Esophagus muscularis mucosa (tissue), 4 donors: ENCODE data around the gene MAT2B. TPM values are rescaled to one million over a fixed set of nuclear protein-coding genes. Genes with fewer than 3 reads are reported as not detected.

ENCODE experiments used
- DNase-seq: peaks from one replicate; pipeline ENCODE4 v3.0.0-alpha.2; 2017; ENCODE audit errors: extremely low spot score
- H3K27ac ChIP-seq, 4 donors: fragments of 200-600 bp; sonication (generic); replicated peaks in 1 of 4; 1 replicate in 3 of 4; 2 replicates in 1 of 4; pipeline ENCODE4 v1.5.1; 2016 to 2019; ENCODE audit warnings: mild to moderate bottlenecking in 1 of 4
- H3K27me3 ChIP-seq, 4 donors: fragments of 200-600 bp; sonication (generic); one replicate each; pipeline versions ENCODE4 v1.5.1 to v1.6.0; 2016 to 2019
- H3K36me3 ChIP-seq, 4 donors: fragments of 200-600 bp; sonication (generic); one replicate each; pipeline ENCODE4 v1.5.1; 2016 to 2019
- H3K4me1 ChIP-seq, 4 donors: fragments of 200-600 bp; sonication (generic); one replicate each; pipeline ENCODE4 v1.5.1; 2016 to 2019
- H3K4me3 ChIP-seq, 4 donors: fragments of 200-600 bp; sonication (generic); 1 replicate in 2 of 4; 2 replicates in 2 of 4; pipeline ENCODE4 v1.5.1; 2016 to 2019; ENCODE audit warnings: mild to moderate bottlenecking in 4 of 4, moderate library complexity in 1 of 4
- H3K9me3 ChIP-seq, 4 donors: fragments of 200-600 bp; sonication (generic); 1 replicate in 3 of 4; 2 replicates in 1 of 4; pipeline ENCODE4 v1.5.1; 2016 to 2019
- EP300 ChIP-seq: sonication (generic); formaldehyde crosslinking; IDR thresholded peaks from one replicate; pipeline ENCODE4 v1.6.1; 2017; ENCODE audit warnings: antibody characterized with exemption
- POLR2A ChIP-seq: fragments of 450-650 bp; IDR thresholded peaks from one replicate; pipeline ENCODE4 v1.6.1; 2017; ENCODE audit warnings: antibody characterized with exemption, moderate library complexity, mild to moderate bottlenecking, low read depth
- POLR2AphosphoS5 ChIP-seq, 2 donors: sonication (generic); formaldehyde crosslinking; IDR thresholded peaks; one replicate each; pipeline ENCODE4 v1.6.1; 2017; ENCODE audit warnings: antibody characterized with exemption in 2 of 2
- WGBS: methylation state at CpG from one replicate; pipeline ENCODE4 v1.1.5; 2018; 5-methylcytosine and 5-hydroxymethylcytosine counted together
- intact Hi-C: fragments of 100-400 bp; cut with DNase I; formaldehyde crosslinking; loops from one replicate; pipeline ENCODE4 v1.15.1; 2023
- total RNA-seq, 4 donors: library from RNA; depleted of rRNA; stranded (reverse); fragments of >200 nt; gene quantifications; one replicate each; pipeline versions ENCODE4 v1.1.0 to v1.2.1, GENCODE V29; 2016
- TF ChIP-seq, protein P1 (sequence below), 3 experiments: fragments of 200-600 bp in 2 of 3; fragments of 450-650 bp in 1 of 3; sonication (generic) in 2 of 3; IDR thresholded peaks; one replicate each; pipeline ENCODE4 v1.5.1; 2017 to 2019; ENCODE audit warnings: antibody characterized with exemption in 3 of 3, mild to moderate bottlenecking in 2 of 3, moderate library complexity in 1 of 3

MAT2B gene
- total RNA-seq, 4 donors from 2014 or later: 42.5 to 60.8 (median 52.5) TPM

GRCh38 chr5:163489055-163489744 is 16.2 kb upstream of the MAT2B start:
- Histone ChIP-seq H3K36me3 (no peaks in the 10 kb centered on the region), H3K4me3 (no peak overlapping the region), H3K4me1 (no peaks in the 10 kb centered on the region), H3K27ac (no peak overlapping the region), H3K27me3 (no peaks in the 10 kb centered on the region), H3K9me3 (no peaks in the 10 kb centered on the region)
- 89% methylated on average over 3 of the region's 6 CpGs for WGBS
- intact Hi-C loops: no loop called here
- DNase-seq: no peak
- TF ChIP-seq POLR2AphosphoS5 (IDR thresholded peaks at IDR 0.05) (no peak), EP300 (no peak), POLR2A (no peak)
- TF ChIP-seq, protein P1, sequence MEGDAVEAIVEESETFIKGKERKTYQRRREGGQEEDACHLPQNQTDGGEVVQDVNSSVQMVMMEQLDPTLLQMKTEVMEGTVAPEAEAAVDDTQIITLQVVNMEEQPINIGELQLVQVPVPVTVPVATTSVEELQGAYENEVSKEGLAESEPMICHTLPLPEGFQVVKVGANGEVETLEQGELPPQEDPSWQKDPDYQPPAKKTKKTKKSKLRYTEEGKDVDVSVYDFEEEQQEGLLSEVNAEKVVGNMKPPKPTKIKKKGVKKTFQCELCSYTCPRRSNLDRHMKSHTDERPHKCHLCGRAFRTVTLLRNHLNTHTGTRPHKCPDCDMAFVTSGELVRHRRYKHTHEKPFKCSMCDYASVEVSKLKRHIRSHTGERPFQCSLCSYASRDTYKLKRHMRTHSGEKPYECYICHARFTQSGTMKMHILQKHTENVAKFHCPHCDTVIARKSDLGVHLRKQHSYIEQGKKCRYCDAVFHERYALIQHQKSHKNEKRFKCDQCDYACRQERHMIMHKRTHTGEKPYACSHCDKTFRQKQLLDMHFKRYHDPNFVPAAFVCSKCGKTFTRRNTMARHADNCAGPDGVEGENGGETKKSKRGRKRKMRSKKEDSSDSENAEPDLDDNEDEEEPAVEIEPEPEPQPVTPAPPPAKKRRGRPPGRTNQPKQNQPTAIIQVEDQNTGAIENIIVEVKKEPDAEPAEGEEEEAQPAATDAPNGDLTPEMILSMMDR (IDR thresholded peaks at IDR 0.05): peak in 1 of 3 experiments; percentile 5

DNA sequence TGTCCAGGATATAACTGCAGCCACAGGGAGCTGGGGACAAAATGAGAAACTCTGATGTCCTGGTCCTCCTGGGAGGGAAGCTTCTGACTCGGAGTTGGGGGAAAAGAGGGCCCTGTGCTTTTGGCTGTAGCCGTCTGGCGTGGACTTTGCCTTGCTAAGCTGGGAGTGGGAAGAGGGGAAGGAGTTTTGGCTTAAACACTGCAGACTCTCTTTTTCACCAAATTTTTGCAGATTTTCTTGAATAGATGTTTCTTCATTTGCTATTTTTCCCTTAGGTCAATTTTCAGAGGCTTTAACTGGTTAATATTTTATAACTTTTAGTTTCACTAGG is 15.7 kb upstream of the MAT2B start:
- TF ChIP-seq POLR2A (no peak), POLR2AphosphoS5 (IDR thresholded peaks at IDR 0.05) (no peak), EP300 (no peak)
- TF ChIP-seq, protein P1 (IDR thresholded peaks at IDR 0.05): no peak
- intact Hi-C loops: no loop called here
- 96% methylated on average over 3 of the region's 3 CpGs for WGBS
- H3K27ac ChIP-seq: no peak overlapping the region
- H3K27me3 ChIP-seq: no peaks in the 10 kb centered on the region
- no peak overlapping the region for H3K4me3 ChIP-seq
- H3K9me3 ChIP-seq: no peaks in the 10 kb centered on the region
- no peaks in the 10 kb centered on the region for H3K36me3 ChIP-seq
- DNase-seq: no peak
- no peaks in the 10 kb centered on the region for H3K4me1 ChIP-seq

DNA sequence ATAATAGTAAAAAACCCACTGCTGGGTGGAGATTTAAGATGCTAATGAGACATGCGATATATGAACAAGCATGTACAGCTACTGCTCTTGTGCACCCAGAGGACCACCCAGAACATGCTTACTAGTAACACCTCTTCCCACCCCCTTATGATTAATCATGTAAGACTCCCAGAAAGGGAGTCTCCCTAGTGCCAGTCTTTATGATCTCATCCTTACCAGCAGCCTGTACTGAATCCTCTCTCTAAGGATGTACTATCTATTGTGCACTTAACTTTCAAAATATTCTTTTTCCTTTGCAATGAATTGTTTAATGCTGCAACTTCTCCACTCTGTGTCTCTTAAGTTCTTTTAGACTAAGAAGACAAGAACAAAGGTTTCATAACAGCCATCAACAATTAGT is 9.1 kb upstream of the MAT2B start:
- Histone ChIP-seq H3K4me1 (no peaks in the 10 kb centered on the region), H3K4me3 (no peak overlapping the region), H3K36me3 (no peaks in the 10 kb centered on the region), H3K9me3 (no peaks in the 10 kb centered on the region), H3K27me3 (no peaks in the 10 kb centered on the region), H3K27ac (no peak overlapping the region)
- intact Hi-C loops: no loop called here
- no peak for DNase-seq
- TF ChIP-seq POLR2AphosphoS5 (IDR thresholded peaks at IDR 0.05): no peak
- TF ChIP-seq, protein P1 (IDR thresholded peaks at IDR 0.05): no peak
- TF ChIP-seq EP300: no peak
- no peak for TF ChIP-seq POLR2A
- 100% methylated on average over 1 of the region's 1 CpG for WGBS

DNA sequence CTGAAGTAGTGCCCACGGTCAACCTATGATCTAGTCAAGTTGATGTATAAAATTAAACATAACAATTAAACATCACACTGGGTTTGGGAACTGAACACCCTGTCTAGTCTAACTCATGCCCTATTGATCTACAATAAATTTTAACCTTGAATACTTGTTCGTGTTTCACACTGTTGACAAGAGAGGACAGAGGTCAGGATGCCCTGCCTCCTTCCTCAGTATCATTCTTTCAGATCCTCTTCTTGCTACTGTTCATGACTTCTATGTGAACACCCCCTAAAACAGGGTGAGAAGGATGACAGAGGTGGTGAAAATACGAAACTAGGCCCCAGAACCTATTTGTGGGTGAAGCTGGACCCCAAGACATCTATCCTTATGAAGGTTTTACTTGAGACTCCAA is 8.1 kb upstream of the MAT2B start:
- WGBS: 83% methylated on average over 3 of the region's 3 CpGs

More for the DNA sequence above, 8.1 kb upstream of the MAT2B start:
- Histone ChIP-seq H3K9me3 (no peaks in the 10 kb centered on the region), H3K4me3 (no peak overlapping the region), H3K4me1 (peaks cover 0 to 2% (median under 1%) of the 10 kb centered on the region in 4 donors), H3K27ac (no peak overlapping the region), H3K36me3 (no peaks in the 10 kb centered on the region), H3K27me3 (no peaks in the 10 kb centered on the region)
- TF ChIP-seq EP300 (no peak), POLR2A (no peak), POLR2AphosphoS5 (IDR thresholded peaks at IDR 0.05) (no peak)
- TF ChIP-seq, protein P1 (IDR thresholded peaks at IDR 0.05): no peak
- no peak for DNase-seq
- intact Hi-C loops: no loop called here
